ENCODE data around the gene CRX.

DNA sequence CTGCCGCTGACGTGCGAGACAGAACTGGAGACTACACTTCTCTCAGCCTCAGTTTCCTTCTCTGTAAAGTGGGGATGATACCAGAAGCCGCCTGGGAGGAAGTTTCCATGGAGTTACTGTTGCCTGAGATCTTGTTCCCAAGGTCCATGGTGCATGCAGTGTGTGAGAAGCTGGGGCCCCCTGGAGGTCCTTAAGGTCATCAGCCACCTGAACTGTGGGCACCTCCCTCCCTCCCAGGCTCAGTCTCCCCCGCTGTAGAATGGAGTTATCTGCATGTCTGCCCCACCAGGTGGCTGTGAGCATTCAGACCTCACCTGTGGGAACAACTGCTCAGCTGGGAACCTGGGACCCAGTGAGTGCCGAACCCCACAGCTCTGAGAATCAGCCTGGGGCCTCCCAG lies 2.7 kb downstream of the CRX start:
- TF ChIP-seq, protein P1, sequence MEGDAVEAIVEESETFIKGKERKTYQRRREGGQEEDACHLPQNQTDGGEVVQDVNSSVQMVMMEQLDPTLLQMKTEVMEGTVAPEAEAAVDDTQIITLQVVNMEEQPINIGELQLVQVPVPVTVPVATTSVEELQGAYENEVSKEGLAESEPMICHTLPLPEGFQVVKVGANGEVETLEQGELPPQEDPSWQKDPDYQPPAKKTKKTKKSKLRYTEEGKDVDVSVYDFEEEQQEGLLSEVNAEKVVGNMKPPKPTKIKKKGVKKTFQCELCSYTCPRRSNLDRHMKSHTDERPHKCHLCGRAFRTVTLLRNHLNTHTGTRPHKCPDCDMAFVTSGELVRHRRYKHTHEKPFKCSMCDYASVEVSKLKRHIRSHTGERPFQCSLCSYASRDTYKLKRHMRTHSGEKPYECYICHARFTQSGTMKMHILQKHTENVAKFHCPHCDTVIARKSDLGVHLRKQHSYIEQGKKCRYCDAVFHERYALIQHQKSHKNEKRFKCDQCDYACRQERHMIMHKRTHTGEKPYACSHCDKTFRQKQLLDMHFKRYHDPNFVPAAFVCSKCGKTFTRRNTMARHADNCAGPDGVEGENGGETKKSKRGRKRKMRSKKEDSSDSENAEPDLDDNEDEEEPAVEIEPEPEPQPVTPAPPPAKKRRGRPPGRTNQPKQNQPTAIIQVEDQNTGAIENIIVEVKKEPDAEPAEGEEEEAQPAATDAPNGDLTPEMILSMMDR (IDR thresholded peaks at IDR 0.05) = no peak
- TF ChIP-seq POLR2AphosphoS5 (IDR thresholded peaks at IDR 0.05; ENCODE audit: low read depth, low read length) = no peak
- TF ChIP-seq, protein P2, sequence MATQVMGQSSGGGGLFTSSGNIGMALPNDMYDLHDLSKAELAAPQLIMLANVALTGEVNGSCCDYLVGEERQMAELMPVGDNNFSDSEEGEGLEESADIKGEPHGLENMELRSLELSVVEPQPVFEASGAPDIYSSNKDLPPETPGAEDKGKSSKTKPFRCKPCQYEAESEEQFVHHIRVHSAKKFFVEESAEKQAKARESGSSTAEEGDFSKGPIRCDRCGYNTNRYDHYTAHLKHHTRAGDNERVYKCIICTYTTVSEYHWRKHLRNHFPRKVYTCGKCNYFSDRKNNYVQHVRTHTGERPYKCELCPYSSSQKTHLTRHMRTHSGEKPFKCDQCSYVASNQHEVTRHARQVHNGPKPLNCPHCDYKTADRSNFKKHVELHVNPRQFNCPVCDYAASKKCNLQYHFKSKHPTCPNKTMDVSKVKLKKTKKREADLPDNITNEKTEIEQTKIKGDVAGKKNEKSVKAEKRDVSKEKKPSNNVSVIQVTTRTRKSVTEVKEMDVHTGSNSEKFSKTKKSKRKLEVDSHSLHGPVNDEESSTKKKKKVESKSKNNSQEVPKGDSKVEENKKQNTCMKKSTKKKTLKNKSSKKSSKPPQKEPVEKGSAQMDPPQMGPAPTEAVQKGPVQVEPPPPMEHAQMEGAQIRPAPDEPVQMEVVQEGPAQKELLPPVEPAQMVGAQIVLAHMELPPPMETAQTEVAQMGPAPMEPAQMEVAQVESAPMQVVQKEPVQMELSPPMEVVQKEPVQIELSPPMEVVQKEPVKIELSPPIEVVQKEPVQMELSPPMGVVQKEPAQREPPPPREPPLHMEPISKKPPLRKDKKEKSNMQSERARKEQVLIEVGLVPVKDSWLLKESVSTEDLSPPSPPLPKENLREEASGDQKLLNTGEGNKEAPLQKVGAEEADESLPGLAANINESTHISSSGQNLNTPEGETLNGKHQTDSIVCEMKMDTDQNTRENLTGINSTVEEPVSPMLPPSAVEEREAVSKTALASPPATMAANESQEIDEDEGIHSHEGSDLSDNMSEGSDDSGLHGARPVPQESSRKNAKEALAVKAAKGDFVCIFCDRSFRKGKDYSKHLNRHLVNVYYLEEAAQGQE (IDR thresholded peaks at IDR 0.05; ENCODE audit: insufficient read depth in 1 of 2, low read depth in 2 of 2, low read length in 1 of 2) = no peak
